Ovary (tissue), 3 donors: ENCODE measurements around the gene SMARCB1.

Experiments used
- EP300 ChIP-seq: sonication (generic); formaldehyde crosslinking; IDR thresholded peaks from one replicate; pipeline ENCODE4 v1.6.1; 2017; ENCODE audit warnings: antibody characterized with exemption
- POLR2A ChIP-seq: fragments of 450-650 bp; IDR thresholded peaks from one replicate; pipeline ENCODE4 v1.6.1; 2017; ENCODE audit warnings: antibody characterized with exemption, mild to moderate bottlenecking, moderate library complexity
- TF ChIP-seq, protein P1 (sequence below), 3 donors: fragments of 450-650 bp in 2 of 3; fragments of 200-600 bp in 1 of 3; IDR thresholded peaks; one replicate each; pipeline versions ENCODE4 v1.5.1 to v1.8.0; 2016 to 2022; ENCODE audit warnings: antibody characterized with exemption in 3 of 3, mild to moderate bottlenecking in 1 of 3
- donor health status: DM: no; HTN: no; CAD: no.

DNA sequence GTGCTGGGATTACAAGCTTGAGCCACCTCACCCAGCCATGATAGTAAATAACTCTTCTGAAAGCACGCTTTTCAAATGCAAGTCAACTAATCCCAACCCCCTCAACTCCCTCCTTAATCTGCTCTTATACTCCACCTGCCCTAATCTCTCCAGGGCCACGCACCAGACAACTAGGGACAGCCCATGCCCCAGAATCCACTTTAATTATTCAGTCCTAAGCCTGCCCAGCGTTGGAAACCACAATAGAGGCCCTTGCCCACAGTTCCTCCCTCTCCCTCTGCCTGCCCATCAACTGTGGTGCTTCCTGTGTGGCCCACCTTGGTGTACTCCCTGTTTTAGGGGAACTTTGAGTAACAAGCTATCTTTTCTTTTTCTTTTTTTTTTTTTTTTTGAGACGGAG is 29.9 kb upstream of the SMARCB1 start:
- TF ChIP-seq, protein P1, sequence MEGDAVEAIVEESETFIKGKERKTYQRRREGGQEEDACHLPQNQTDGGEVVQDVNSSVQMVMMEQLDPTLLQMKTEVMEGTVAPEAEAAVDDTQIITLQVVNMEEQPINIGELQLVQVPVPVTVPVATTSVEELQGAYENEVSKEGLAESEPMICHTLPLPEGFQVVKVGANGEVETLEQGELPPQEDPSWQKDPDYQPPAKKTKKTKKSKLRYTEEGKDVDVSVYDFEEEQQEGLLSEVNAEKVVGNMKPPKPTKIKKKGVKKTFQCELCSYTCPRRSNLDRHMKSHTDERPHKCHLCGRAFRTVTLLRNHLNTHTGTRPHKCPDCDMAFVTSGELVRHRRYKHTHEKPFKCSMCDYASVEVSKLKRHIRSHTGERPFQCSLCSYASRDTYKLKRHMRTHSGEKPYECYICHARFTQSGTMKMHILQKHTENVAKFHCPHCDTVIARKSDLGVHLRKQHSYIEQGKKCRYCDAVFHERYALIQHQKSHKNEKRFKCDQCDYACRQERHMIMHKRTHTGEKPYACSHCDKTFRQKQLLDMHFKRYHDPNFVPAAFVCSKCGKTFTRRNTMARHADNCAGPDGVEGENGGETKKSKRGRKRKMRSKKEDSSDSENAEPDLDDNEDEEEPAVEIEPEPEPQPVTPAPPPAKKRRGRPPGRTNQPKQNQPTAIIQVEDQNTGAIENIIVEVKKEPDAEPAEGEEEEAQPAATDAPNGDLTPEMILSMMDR (IDR thresholded peaks at IDR 0.05): no peak
- TF ChIP-seq EP300 (no peak), POLR2A (no peak)
